IPS-18c (cell line): ENCODE measurements around the gene RBBP8.

Source experiments
- H3K4me3 ChIP-seq: 2 replicates; pipeline ENCODE4 v1.7.0; 2013; ENCODE audit warnings: low read depth, mild to moderate bottlenecking, low read length, moderate library complexity; ENCODE audit not compliant: insufficient read depth
- H3K9me3 ChIP-seq: one replicate; pipeline ENCODE4 v1.6.1; 2013; ENCODE audit warnings: mild to moderate bottlenecking, low read length, moderate library complexity; ENCODE audit not compliant: control insufficient read depth, insufficient read depth

The RBBP8 gene

GRCh38 chr18:22977847-22978701 lies 44.9 kb downstream of the RBBP8 start:
- Histone ChIP-seq H3K9me3 (no peaks in the 10 kb centered on the region), H3K4me3 (no peak overlapping the region)

DNA sequence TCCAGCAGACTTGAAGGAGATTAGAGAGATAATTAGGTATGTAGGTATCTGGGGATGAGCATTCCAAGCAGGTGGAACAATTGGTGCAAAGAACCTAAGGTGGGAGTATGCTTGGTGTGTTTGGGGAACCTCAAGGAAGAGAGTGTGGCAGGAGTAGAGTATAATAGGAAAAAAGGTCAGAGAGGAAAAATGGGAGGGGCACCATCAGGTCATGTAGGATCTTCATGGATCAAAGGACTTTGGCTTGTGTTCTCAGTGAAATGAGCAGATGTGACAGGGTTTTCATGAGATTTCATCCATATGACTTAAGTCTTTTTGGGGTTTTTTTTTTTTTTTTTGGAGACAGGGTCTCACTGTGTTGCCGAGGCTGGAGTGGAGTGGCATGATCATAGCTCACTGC lies 47.3 kb downstream of the RBBP8 start:
- Histone ChIP-seq H3K9me3 (no peaks in the 10 kb centered on the region), H3K4me3 (no peak overlapping the region)

- H3K4me3 ChIP-seq = no peak overlapping the region
- no peaks in the 10 kb centered on the region for H3K9me3 ChIP-seq
Observed at GRCh38 chr18:22981274-22982133, 48.4 kb downstream of the RBBP8 start.

- H3K4me3 ChIP-seq = no peak overlapping the region
- H3K9me3 ChIP-seq = no peaks in the 10 kb centered on the region
Observed at GRCh38 chr18:22983175-22983574, 50.0 kb downstream of the RBBP8 start.

DNA sequence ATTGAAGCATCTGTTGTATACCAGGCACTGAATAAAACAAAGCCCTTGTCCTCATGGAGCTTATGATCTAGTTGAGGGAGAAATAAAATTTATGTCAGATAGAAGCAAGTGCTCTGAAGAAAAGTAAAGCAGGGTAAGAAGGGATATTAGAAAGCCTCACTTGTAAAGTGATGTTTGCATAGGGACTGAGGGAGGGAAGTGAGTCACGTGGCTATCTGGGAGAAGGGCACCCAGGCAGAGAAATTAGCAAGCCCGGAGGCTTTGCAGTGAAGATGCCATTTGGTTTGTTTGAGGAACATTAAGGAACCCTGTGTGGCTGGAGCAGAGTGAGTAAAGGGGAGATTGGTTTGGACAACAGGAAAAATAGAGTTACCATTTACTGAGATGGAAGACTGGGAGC lies 52.1 kb downstream of the RBBP8 start:
- H3K4me3 ChIP-seq = no peak overlapping the region
- H3K9me3 ChIP-seq = no peaks in the 10 kb centered on the region

GRCh38 chr18:22987547-22988189 lies 54.5 kb downstream of the RBBP8 start:
- no peaks in the 10 kb centered on the region for H3K9me3 ChIP-seq
- no peak overlapping the region for H3K4me3 ChIP-seq

DNA sequence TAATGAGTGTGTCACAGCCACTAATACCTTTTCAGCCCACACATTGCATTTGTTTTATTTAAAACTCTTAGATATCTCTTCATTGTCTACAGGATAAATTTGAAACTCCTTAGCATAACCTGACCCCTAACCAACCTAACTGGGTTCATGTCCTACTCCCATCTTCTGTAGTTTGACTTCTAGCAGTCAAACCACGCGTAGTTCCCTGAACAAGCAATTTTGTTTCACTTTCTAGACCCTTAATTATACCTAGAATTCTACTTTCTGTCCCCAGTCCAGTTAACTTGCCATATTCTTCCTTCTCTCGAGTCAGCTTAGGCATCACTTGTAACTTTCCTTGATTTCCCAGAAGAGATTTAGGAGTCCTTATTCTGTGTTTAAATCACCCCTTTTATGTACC lies 55.1 kb downstream of the RBBP8 start:
- Histone ChIP-seq H3K9me3 (no peaks in the 10 kb centered on the region), H3K4me3 (no peak overlapping the region)

DNA sequence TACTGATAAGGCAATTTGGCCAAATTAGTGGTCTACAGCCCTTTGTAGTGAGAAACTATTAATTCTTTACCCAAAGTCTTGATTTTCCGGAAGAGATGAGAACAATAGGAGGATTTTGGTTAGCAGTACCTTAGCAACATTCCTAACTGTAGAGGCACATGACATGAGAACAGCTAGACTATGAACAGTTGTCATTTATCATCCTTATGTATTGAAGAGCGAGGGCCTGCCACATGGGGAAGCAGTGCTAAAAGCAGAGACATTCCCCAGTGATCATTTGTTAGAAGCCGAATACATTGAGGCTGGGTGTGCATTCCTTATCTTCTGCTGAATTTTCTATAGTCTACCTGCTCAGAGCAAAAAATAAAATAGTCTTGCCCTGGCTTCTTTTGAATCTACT lies 65.2 kb downstream of the RBBP8 start:
- H3K4me3 ChIP-seq = no peak overlapping the region
- H3K9me3 ChIP-seq = no peaks in the 10 kb centered on the region

DNA sequence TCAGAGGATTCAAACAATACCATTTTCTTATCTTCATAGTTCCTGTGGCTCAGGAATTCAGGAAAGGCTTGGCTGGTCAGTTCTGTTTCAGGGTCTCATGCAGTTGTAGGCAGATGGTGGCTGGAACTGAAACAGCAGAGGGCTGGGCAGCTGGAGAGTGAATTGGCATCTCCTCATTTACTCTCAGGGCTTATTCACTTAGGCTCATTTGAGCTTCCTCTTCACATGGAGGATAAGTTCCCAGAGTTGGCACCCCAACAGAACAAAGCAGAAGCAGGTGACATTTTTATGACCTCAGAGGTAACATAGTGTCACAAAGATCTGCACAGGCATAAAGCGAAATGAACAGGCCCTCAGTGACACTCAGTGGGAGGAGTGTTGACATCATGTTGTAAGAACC lies 66.1 kb downstream of the RBBP8 start:
- no peaks in the 10 kb centered on the region for H3K9me3 ChIP-seq
- H3K4me3 ChIP-seq = no peak overlapping the region

DNA sequence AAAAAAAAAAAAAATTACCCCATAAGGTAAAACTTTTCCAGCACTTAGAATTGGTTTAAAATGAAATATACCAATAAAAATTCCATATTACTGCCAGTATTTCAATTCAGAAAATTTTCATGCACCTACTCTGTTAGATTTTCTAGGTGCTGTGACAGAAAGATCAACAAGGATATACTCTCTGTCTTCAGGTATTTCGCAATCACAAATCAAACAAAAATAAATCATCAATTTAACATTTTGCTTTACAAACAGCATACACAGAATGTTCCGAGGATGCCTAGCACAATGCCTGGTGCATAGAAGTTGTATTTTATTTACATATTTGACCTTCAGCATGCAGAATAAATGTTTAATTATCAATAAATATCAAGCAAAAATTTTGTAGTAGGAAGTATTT lies 66.5 kb downstream of the RBBP8 start:
- no peak overlapping the region for H3K4me3 ChIP-seq
- no peaks in the 10 kb centered on the region for H3K9me3 ChIP-seq

DNA sequence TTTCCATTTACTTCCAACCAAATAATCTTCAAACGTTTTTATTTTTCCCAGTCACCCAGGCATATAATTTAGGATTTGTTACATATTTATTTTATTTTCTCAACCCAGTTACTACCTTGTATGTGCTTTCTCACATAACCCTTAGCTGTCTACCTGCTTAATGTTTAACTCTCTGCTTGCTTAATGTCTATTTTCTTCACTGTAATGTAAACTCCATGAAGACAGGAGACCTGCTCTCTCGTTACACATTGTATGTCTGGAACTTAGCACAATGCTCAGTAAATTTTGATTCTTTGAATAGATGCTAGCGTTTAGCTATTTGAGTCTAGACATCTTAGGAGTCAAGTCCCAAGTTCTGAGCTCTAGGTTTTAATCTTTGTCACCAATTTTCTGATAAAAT lies 70.2 kb downstream of the RBBP8 start:
- Histone ChIP-seq H3K9me3 (no peaks in the 10 kb centered on the region), H3K4me3 (no peak overlapping the region)

DNA sequence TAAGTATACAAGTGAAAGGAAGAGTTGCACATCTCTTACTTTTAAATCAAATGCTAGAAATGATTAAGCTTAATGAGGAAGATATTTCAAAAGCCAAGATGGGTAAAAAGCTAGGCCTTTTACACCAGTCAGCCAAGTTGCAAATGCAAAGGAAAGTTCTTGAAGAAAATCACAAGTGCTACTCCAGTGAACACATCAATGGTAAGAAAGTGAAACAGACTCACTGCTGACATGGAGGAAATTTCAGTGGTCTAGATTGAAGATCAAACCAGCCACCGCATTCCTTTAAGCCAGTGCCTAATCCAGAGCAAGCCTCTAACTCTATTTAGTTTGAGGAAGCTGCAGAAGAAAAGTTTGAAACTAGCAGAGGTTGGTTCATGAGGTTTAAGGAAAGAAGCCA lies 79.1 kb downstream of the RBBP8 start:
- no peak overlapping the region for H3K4me3 ChIP-seq

GRCh38 chr18:23020555-23021294 lies 87.6 kb downstream of the RBBP8 start:
- H3K9me3 ChIP-seq = no peaks in the 10 kb centered on the region
- H3K4me3 ChIP-seq = no peak overlapping the region

More for the DNA sequence above, 79.1 kb downstream of the RBBP8 start:
- H3K9me3 ChIP-seq = no peaks in the 10 kb centered on the region

- H3K4me3 ChIP-seq = no peak overlapping the region
- H3K9me3 ChIP-seq = no peaks in the 10 kb centered on the region
Observed at GRCh38 chr18:23021623-23022022, 88.5 kb downstream of the RBBP8 start.

DNA sequence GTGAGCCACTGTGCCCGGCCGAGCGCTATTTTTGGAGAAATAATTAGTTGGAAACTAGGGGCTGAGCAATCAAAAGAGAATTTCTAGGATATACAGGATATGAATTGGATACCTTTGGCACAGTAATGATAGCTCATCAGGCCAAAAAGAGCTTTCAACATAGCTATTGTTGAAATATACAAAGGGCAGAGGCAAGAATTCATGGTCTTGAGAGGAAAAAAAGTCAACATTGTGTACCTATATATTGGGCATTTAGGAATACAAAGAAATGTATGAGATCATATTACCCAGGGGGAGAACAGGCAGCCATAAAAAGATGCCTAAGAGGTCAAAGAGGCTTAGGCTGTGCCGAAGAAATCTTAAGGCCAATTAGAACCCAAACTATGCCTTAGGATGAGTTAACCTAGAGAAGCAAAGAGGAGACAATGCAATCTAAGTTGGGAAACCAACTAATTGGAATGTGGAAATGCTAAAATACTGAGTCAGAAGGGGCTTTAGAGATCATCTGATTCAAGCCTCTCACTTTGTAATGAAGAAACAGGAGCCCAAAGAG lies 99.0 kb downstream of the RBBP8 start:
- Histone ChIP-seq H3K4me3 (no peak overlapping the region), H3K9me3 (no peaks in the 10 kb centered on the region)

- no peak overlapping the region for H3K4me3 ChIP-seq
- H3K9me3 ChIP-seq = no peaks in the 10 kb centered on the region
Observed at GRCh38 chr18:23033056-23033455, 99.9 kb downstream of the RBBP8 start.

DNA sequence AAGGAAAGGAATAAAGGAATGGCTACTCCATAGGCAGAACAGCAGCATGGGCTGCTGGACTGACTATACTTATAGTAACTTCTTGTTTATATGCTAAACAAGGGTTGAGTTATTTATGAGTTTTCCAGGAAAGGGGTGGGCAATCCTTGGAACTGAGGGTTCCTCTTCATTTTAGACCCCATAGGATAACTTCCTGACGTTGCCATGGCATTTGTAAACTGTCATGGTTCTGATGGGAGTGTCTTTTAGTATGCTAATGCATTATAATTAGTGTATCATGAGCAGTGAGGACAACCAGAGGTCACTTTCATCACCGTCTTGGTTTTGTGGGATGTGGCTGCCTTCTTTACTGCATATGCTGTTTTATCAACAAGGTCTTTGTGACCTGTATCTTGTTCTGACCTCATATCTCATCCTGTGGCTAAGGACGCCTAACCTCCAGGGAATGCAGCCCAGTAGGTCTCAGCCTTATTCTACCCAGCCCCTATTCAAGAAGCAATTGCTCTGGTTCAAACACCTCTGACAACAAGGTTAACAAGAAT lies 103.6 kb downstream of the RBBP8 start:
- H3K4me3 ChIP-seq = no peak overlapping the region
- H3K9me3 ChIP-seq = no peaks in the 10 kb centered on the region
